HepG2 (cell line): Measurements from ENCODE around the gene PDGFA.

Experiments
- CSRNP2 ChIP-seq: sonication (generic); formaldehyde crosslinking; conservative IDR thresholded peaks from 2 replicates; pipeline ENCODE4 v1.8.0; 2022; ENCODE audit warnings: low read depth, missing genetic modification reagents
- EZH2 ChIP-seq: conservative IDR thresholded peaks from 2 replicates; pipeline ENCODE4 v1.6.1; 2012; ENCODE audit warnings: mild to moderate bottlenecking, low read depth, low read length, moderate library complexity
- FOSL2 ChIP-seq: sonication (generic); formaldehyde crosslinking; IDR thresholded peaks from 2 replicates; pipeline ENCODE4 v1.4.0; 2020; ENCODE audit warnings: missing genetic modification reagents
- FOXC1 ChIP-seq: sonication (generic); formaldehyde crosslinking; IDR thresholded peaks from 2 replicates; pipeline ENCODE4 v1.8.0; 2022; ENCODE audit warnings: mild to moderate bottlenecking, missing genetic modification reagents, borderline replicate concordance
- HOXA3 ChIP-seq: sonication (generic); formaldehyde crosslinking; IDR thresholded peaks from 2 replicates; pipeline ENCODE4 v1.5.0; 2020; ENCODE audit warnings: missing genetic modification reagents
- NFE2L1 ChIP-seq: sonication (generic); formaldehyde crosslinking; IDR thresholded peaks from 2 replicates; pipeline ENCODE4 v1.4.0; 2020; ENCODE audit warnings: missing genetic modification reagents, mild to moderate bottlenecking, borderline replicate concordance
- PCBP2 ChIP-seq: fragments of 200-400 bp; formaldehyde crosslinking; optimal IDR thresholded peaks from 2 replicates; pipeline ENCODE3; 2018; ENCODE audit warnings: low read length, low read depth; ENCODE audit not compliant: poor library complexity, severe bottlenecking
- SPEN ChIP-seq: sonication (generic); formaldehyde crosslinking; IDR thresholded peaks from 2 replicates; pipeline ENCODE4 v1.5.1; 2020; ENCODE audit warnings: low read depth, mild to moderate bottlenecking, missing genetic modification reagents
- TAF1 ChIP-seq: sonication (generic); formaldehyde crosslinking; IDR thresholded peaks from 2 replicates; pipeline ENCODE4 v1.4.0; 2020; ENCODE audit warnings: missing genetic modification reagents
- ZNF17 ChIP-seq: sonication (generic); formaldehyde crosslinking; IDR thresholded peaks from 2 replicates; pipeline ENCODE4 v1.5.0; 2020; ENCODE audit warnings: mild to moderate bottlenecking, missing genetic modification reagents
- TF ChIP-seq, protein P1 (sequence below): sonication (generic); formaldehyde crosslinking; IDR thresholded peaks from 2 replicates; pipeline ENCODE4 v1.5.0; 2020; ENCODE audit warnings: mild to moderate bottlenecking, missing genetic modification reagents, moderate library complexity
- TF ChIP-seq, protein P2 (sequence below): sonication (generic); formaldehyde crosslinking; IDR thresholded peaks from 2 replicates; pipeline ENCODE4 v1.8.0; 2022; ENCODE audit warnings: missing genetic modification reagents, mild to moderate bottlenecking, inconsistent platforms, borderline replicate concordance
- TF ChIP-seq, protein P3 (sequence below): IDR thresholded peaks from 2 replicates; pipeline ENCODE4 v1.6.1; 2016; ENCODE audit warnings: low read depth

- no peak for TF ChIP-seq EZH2
- TF ChIP-seq FOXC1 (CRISPR knock-in tag) = no peak
- no peak for TF ChIP-seq ZNF17 (CRISPR knock-in tag)
- TF ChIP-seq TAF1 = no peak
- no peak for TF ChIP-seq NFE2L1 (CRISPR knock-in tag)
- TF ChIP-seq, protein P1, sequence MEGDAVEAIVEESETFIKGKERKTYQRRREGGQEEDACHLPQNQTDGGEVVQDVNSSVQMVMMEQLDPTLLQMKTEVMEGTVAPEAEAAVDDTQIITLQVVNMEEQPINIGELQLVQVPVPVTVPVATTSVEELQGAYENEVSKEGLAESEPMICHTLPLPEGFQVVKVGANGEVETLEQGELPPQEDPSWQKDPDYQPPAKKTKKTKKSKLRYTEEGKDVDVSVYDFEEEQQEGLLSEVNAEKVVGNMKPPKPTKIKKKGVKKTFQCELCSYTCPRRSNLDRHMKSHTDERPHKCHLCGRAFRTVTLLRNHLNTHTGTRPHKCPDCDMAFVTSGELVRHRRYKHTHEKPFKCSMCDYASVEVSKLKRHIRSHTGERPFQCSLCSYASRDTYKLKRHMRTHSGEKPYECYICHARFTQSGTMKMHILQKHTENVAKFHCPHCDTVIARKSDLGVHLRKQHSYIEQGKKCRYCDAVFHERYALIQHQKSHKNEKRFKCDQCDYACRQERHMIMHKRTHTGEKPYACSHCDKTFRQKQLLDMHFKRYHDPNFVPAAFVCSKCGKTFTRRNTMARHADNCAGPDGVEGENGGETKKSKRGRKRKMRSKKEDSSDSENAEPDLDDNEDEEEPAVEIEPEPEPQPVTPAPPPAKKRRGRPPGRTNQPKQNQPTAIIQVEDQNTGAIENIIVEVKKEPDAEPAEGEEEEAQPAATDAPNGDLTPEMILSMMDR (CRISPR knock-in tag) = no peak
- TF ChIP-seq FOSL2 (CRISPR knock-in tag) = no peak
- no peak for TF ChIP-seq CSRNP2
- TF ChIP-seq, protein P2, sequence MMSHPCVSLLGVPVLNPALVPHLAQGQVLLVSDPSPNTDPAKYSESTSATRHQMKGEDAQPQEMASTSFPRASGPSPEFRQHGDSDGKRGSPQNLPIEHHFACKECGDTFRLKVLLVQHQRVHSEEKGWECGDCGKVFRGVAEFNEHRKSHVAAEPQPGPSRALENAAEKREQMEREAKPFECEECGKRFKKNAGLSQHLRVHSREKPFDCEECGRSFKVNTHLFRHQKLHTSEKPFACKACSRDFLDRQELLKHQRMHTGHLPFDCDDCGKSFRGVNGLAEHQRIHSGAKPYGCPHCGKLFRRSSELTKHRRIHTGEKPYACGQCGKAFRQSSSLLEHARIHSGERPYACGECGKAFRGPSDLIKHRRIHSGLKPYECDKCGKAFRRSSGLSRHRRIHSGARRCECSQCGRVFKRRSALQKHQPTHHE (CRISPR knock-in tag) = no peak
- no peak for TF ChIP-seq PCBP2
- no peak for TF ChIP-seq SPEN (CRISPR knock-in tag)
- TF ChIP-seq, protein P3, sequence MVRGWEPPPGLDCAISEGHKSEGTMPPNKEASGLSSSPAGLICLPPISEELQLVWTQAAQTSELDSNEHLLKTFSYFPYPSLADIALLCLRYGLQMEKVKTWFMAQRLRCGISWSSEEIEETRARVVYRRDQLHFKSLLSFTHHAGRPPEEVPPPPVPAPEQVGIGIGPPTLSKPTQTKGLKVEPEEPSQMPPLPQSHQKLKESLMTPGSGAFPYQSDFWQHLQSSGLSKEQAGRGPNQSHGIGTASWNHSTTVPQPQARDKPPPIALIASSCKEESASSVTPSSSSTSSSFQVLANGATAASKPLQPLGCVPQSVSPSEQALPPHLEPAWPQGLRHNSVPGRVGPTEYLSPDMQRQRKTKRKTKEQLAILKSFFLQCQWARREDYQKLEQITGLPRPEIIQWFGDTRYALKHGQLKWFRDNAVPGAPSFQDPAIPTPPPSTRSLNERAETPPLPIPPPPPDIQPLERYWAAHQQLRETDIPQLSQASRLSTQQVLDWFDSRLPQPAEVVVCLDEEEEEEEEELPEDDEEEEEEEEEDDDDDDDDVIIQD (CRISPR knock-in tag) = no peak
- no peak for TF ChIP-seq HOXA3
Observed at GRCh38 chr7:486216-486743, 33.4 kb downstream of the PDGFA start.
